ENCODE measurements around the gene CCSER1. TPM values are rescaled to one million over a fixed set of nuclear protein-coding genes. Genes with fewer than 3 reads are reported as not detected.

Gene CCSER1
- total and polyA plus RNA-seq, 2 experiments from 2014 or later, result 2.9 to 3.4 TPM

GRCh38 chr4:91019513-91019912 lies 892.3 kb downstream of the CCSER1 start (continued):
- TF ChIP-seq ZNF462 (CRISPR knock-in tag; IDR thresholded peaks at IDR 0.05) (no peak), NANOG (IDR thresholded peaks at IDR 0.05; ENCODE audit: borderline replicate concordance) (no peak), ETS1 (IDR thresholded peaks at IDR 0.05) (no peak), EZH2 (IDR thresholded peaks at IDR 0.05; ENCODE audit: low read depth, unreplicated experiment) (no peak), JUNB (IDR thresholded peaks at IDR 0.05; ENCODE audit: unreplicated experiment) (no peak)

- no peak overlapping the region; the same call in 1 of the 2 replicates for H3K27ac Mint-ChIP-seq
- no peaks in the 10 kb centered on the region for H3K27me3 Mint-ChIP-seq (ENCODE audit: insufficient read depth, low read depth, poor library complexity)
- Histone ChIP-seq H3K27me3 (ENCODE audit: insufficient read depth) (no peaks in the 10 kb centered on the region), H4K20me1 (replicated peaks; ENCODE audit: insufficient read depth) (no peaks in the 10 kb centered on the region), H2AFZ (peak overlapping the region; percentile 86), H3F3A (replicated peaks; ENCODE audit: low read depth) (no peaks in the 10 kb centered on the region), H3K79me2 (replicated peaks; ENCODE audit: insufficient read depth) (no peaks in the 10 kb centered on the region), H3K4me1 (ENCODE audit: insufficient read depth) (0 out of 2 replicates have a peak, but pooled peaks cover 4% of the 10 kb centered on the region), H3K4me2 (no peak overlapping the region), H3K36me3 (ENCODE audit: insufficient read depth) (no peaks in the 10 kb centered on the region), H3K27ac (ENCODE audit: low read depth) (no peak overlapping the region), H3K4me3 (no peak overlapping the region), H3K9me2 (ENCODE audit: insufficient read depth) (no peaks in the 10 kb centered on the region)
- ATAC-seq, result peak; percentile 75
- H3K36me3 Mint-ChIP-seq (ENCODE audit: low read depth), result 0 out of 3 replicates have a peak, but pooled peaks cover 2% of the 10 kb centered on the region
- H3K4me1 Mint-ChIP-seq, result peaks cover 10% of the 10 kb centered on the region; the same call in 2 of the 3 replicates
- no peaks in the 10 kb centered on the region for H3K9me3 Mint-ChIP-seq
- H3K4me3 Mint-ChIP-seq, result no peak overlapping the region
- DNase-seq (ENCODE audit: low spot score), result no peak
- TF ChIP-seq JUNB (IDR thresholded peaks at IDR 0.05; ENCODE audit: unreplicated experiment) (no peak), STAT1 (IDR thresholded peaks at IDR 0.05; ENCODE audit: unreplicated experiment) (no peak), REST (IDR thresholded peaks at IDR 0.05; ENCODE audit: unreplicated experiment) (no peak), CREB1 (CRISPR knock-in tag; IDR thresholded peaks at IDR 0.05; ENCODE audit: low read depth) (peak; percentile 70)
These were observed 898.3 kb downstream of the CCSER1 start for GRCh38 chr4:91025241-91026148.
